Measurements from ENCODE around the gene GPHN. TPM values are rescaled to one million over a fixed set of nuclear protein-coding genes. Genes with fewer than 3 reads are reported as not detected.
A peak's percentile ranks its signal among the peaks of the same experiment; 100 is the strongest.

GPHN gene
- total RNA-seq: 10 to 100 TPM; 14.4 to 32.7 (median 21.1) TPM

DNA sequence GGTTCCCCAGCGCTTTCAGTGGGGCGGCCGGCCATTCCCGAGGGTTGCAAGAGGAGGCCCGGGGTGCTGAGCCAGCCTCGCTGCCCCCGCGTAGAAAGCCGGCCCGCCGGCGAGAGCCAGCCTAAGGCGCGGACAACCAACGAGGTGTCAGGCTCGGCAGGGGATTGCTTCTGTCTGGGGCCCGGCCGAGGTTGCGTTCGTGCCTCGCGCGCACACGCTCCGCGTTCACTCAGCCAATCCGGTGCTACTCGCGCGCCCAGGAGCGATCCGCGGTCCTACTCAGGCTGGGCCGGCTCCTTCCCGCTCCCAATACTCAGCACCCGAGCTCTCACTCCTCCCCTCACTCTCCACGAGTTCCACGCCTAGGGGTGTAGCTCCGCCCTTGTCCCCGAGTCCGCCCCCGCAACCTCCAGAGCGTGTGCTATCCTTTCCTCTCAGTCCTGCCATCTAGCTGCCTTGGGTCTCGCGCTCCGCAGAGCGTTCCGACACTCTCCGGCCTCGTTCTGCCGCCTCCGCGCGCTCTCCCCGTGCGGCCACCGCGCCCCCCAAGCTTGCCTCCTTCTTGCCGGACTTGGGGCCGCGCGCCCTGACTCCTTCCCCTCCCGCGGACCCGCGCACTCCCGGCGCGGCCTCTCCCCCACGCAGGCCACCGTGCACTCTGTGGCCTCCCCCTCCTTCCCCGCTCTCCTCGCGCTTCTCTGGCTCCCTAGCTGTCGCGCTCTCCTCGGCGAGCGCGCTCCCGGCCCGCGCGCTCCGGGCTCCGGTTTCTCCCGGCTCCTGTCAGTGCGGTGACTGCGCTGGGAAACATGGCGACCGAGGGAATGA lies at the start of gene GPHN:
GPHN (plus strand) TSS at position 426 of the 825 bp plus-strand sequence.
- peak; percentile 98 for DNase-seq
- TF ChIP-seq POLR2A (IDR thresholded peaks at IDR 0.05): peak; percentile 65 to 95
- TF ChIP-seq, protein P1, sequence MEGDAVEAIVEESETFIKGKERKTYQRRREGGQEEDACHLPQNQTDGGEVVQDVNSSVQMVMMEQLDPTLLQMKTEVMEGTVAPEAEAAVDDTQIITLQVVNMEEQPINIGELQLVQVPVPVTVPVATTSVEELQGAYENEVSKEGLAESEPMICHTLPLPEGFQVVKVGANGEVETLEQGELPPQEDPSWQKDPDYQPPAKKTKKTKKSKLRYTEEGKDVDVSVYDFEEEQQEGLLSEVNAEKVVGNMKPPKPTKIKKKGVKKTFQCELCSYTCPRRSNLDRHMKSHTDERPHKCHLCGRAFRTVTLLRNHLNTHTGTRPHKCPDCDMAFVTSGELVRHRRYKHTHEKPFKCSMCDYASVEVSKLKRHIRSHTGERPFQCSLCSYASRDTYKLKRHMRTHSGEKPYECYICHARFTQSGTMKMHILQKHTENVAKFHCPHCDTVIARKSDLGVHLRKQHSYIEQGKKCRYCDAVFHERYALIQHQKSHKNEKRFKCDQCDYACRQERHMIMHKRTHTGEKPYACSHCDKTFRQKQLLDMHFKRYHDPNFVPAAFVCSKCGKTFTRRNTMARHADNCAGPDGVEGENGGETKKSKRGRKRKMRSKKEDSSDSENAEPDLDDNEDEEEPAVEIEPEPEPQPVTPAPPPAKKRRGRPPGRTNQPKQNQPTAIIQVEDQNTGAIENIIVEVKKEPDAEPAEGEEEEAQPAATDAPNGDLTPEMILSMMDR (IDR thresholded peaks at IDR 0.05): peak in 3 of 6 experiments; percentile 22 to 36 (median 34)
- 0 to 1% methylated on average over 46 to 49 of the region's 91 CpGs for WGBS, 2 donors
- Histone ChIP-seq H3K4me1 (peaks cover 0 to 9% of the 10 kb centered on the region in 2 donors), H3K27me3 (no peaks in the 10 kb centered on the region), H3K9me3 (no peaks in the 10 kb centered on the region), H3K4me3 (replicated peaks in 1 of 3) (peak within 1 kb of the TSS; percentile 59 to 98 (median 77)), H3K27ac (peak within 1 kb of the TSS; percentile 79 to 95 (median 90)), H3K36me3 (no peaks in the 10 kb centered on the region)
- intact Hi-C loops (cut with DNase I): no loop called here

DNA sequence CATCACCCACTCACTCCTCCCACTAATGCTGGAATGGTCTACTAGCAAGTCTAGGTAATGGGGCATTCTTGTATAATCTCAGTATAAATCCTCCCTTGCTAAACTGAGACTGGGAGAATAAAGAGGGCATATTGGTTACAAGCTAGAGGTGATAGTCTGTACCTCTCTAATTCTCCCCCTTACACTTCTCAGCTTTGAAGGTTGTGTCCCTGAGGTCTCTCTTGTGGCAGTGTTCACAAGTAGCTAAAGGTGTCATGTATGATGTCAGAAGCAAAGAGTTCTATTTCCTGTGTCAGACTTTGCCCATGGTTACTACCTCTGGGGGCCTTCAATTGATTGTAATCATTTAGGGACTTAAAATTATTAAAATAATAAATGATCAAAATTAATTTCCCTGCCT lies 48.3 kb upstream of the GPHN start:
- Histone ChIP-seq H3K27ac (no peak overlapping the region), H3K4me1 (no peaks in the 10 kb centered on the region), H3K9me3 (no peaks in the 10 kb centered on the region), H3K36me3 (no peaks in the 10 kb centered on the region), H3K27me3 (no peaks in the 10 kb centered on the region), H3K4me3 (replicated peaks in 1 of 3) (no peak overlapping the region)
- TF ChIP-seq, protein P1 (IDR thresholded peaks at IDR 0.05): no peak
- no peak for TF ChIP-seq POLR2A (IDR thresholded peaks at IDR 0.05)
- no peak for DNase-seq
- intact Hi-C loops (cut with DNase I): no loop called here

DNA sequence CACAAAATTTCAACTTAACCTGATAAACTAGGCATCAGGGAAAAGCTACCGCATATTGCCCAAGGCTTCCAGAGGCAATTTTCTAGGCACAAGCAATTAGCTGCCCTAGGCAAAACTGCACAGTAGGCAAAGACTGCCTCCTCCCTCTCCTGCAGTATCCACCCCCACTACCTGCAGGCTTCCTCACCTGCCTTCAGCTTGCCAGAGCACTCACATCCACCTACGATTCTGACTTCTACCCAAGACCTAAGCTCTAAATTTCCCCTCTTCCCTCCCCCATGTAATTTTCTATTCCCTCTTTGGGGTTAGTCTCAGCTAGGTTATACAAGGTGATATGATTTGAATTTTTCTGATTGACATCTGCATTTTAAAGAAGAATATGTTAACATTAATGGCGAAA lies 43.7 kb upstream of the GPHN start:
- WGBS, 2 donors: 96 to 97% methylated on average over 3 of the region's 3 CpGs
- H3K36me3 ChIP-seq: no peaks in the 10 kb centered on the region
- no peak for DNase-seq
- no peak overlapping the region for H3K4me3 ChIP-seq (replicated peaks in 1 of 3)
- intact Hi-C loops (cut with DNase I): no loop called here
- H3K27ac ChIP-seq: no peak overlapping the region
- H3K9me3 ChIP-seq: no peaks in the 10 kb centered on the region
- H3K27me3 ChIP-seq: no peaks in the 10 kb centered on the region
- H3K4me1 ChIP-seq: no peaks in the 10 kb centered on the region
- TF ChIP-seq, protein P1 (IDR thresholded peaks at IDR 0.05): no peak
- no peak for TF ChIP-seq POLR2A (IDR thresholded peaks at IDR 0.05)

DNA sequence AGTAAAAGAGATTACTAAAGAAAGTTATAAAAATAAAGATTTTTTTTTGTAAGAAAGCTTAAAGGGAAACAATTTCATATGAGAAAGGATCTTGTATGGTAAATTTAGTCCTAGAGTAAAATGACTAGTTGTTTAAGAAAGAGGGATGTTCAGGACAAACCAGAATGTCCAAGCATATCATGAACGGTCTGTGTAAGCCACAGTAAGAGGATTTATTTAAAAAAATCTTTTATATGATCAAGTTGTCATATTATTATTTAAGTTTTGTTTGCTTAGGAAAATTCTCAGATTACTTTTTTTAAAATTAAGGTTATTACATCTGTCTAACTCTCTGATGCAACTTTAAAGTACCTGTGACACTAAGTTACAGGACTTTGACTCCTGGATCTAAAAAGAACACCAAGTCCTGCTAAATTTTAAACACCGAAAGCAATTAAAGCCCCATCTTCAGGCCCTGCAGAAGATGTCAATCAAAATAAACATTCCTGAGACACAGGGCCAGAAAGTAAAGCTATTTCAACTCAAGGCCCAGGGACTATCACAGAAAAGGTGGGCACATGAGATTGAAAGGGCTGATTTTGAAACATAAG lies 39.1 kb upstream of the GPHN start:
- no peak overlapping the region for H3K27ac ChIP-seq
- no peaks in the 10 kb centered on the region for H3K36me3 ChIP-seq
- DNase-seq: no peak
- H3K4me3 ChIP-seq (replicated peaks in 1 of 3): no peak overlapping the region
- intact Hi-C loops (cut with DNase I): no loop called here
- no peaks in the 10 kb centered on the region for H3K9me3 ChIP-seq
- WGBS, 2 donors: 87 to 95% methylated on average over 2 of the region's 2 CpGs
- H3K4me1 ChIP-seq: no peaks in the 10 kb centered on the region
- no peaks in the 10 kb centered on the region for H3K27me3 ChIP-seq
- TF ChIP-seq, protein P1 (IDR thresholded peaks at IDR 0.05): no peak
- no peak for TF ChIP-seq POLR2A (IDR thresholded peaks at IDR 0.05)

DNA sequence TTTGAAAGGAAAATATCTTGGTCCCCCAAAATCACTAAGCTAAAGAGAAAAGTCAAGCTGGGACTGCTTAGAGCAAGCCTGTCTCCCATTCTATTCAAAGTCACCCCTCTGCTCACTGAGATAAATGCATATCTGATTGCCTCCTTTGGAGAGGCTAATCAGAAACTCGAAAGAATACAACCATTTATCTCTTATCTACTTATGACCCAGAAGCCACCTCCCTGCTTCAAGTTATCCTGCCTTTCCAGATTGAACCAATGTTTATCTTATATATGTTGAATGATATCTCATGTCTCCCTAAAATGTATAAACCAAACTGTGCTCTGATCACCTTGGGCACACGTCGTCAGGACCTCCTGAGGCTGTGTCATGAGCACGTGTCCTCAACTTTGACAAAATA lies 36.4 kb upstream of the GPHN start:
- WGBS, 2 donors: 84 to 86% methylated on average over 4 of the region's 4 CpGs
- H3K4me1 ChIP-seq: no peaks in the 10 kb centered on the region
- TF ChIP-seq, protein P1 (IDR thresholded peaks at IDR 0.05): no peak
- TF ChIP-seq POLR2A (IDR thresholded peaks at IDR 0.05): no peak
- no peaks in the 10 kb centered on the region for H3K27me3 ChIP-seq
- H3K9me3 ChIP-seq: no peaks in the 10 kb centered on the region
- intact Hi-C loops (cut with DNase I): no loop called here
- no peaks in the 10 kb centered on the region for H3K36me3 ChIP-seq
- no peak overlapping the region for H3K4me3 ChIP-seq (replicated peaks in 1 of 3)
- no peak for DNase-seq
- H3K27ac ChIP-seq: no peak overlapping the region

All from thyroid gland (tissue), 4 donors.